HG03039 (cell line): Measurements from ENCODE around the gene PRKCH.

ENCODE experiments used
- ATAC-seq: cut with Tn5 transposase; IDR thresholded peaks from one replicate; pipeline ENCODE4 v1.9.1; 2021; ENCODE audit warnings: mild to moderate bottlenecking, moderate library complexity; ENCODE audit not compliant: unreplicated experiment

The PRKCH gene

DNA sequence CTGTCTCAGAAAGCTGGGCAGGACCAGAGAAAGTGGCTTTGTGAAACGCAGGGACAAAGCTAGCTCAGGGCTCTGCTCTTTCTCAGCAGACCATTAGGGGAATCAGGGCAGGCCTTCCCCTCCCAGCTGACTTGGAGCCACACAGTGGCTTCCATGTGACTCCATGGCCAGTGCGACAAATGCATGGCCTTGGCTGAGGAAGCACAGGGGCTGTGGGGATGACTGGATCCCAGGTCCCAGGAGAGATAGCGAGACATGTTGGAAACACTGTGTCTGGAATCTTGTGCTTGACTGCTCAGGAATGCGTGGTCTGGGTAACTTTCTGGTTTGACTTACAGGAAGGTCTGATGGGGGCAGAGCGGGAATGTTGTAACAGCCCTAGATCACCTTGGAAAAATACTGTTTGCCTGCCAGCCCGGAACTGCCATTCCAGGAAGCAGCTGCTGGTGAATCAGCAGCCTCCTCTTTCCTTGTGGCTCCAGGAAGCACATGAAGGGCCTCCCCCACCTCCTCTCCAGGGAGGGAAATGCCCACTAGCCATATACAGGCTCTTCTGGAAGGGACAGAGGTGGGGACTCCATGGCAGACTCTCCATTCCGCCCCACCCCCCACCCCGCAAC lies 240.4 kb downstream of the PRKCH start:
- no peak for ATAC-seq

DNA sequence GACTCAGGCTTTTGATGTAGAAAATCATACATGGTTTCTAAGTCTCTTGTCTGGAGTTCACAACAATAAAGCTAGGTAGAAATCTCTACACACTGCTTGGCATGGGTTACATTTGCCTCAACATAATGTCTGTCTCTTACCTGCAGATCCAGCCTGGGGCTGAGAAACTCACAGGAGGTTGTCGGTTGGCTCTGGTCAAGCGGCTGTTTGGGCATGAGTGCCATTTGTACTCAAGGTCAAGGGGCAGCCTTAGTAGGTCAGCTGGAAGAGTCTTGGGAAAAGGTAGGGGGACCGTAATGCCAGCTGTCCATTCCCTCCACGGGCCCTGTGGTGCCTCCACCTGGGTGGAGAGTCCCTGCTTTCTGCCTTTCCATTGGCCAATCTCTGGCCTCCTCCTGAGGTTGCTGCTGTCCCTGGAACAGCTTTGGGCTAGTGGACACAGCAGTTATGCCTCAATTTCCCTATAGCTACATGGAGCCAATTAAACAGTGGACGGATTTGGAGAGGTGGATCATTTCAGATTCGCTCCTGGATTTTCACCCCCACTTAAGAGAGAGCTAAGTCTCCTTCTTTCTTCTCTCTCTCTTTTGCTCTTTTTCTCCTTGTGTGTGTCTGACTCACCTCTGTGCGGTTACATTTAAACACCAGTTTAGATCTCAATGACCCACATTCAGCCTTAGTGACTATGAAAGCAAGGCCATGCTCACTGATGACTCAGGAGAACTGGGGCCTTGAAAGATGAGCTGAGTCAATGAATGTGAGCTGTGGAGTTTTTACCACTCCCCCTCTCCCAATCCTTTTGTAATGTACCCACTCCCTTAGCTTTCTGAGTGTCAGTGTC lies 241.2 kb downstream of the PRKCH start:
- ATAC-seq: no peak

DNA sequence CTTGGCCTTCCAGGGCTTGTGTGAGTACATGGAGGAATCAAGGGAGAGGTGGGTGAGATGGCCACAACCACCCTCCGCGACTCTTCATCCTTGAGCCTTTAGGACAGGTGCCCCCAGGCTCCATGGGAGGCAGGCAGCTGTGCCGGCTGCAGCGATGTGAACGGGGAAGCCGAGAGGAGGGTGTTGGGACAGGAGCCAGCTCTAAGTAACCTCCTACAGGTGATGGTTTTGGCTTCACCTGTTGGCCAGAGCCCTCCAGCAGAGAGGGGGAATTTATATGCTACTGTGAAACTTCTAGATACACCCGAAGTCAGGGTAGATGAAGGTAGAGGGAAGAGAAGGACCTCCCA lies 241.8 kb downstream of the PRKCH start:
- no peak for ATAC-seq

DNA sequence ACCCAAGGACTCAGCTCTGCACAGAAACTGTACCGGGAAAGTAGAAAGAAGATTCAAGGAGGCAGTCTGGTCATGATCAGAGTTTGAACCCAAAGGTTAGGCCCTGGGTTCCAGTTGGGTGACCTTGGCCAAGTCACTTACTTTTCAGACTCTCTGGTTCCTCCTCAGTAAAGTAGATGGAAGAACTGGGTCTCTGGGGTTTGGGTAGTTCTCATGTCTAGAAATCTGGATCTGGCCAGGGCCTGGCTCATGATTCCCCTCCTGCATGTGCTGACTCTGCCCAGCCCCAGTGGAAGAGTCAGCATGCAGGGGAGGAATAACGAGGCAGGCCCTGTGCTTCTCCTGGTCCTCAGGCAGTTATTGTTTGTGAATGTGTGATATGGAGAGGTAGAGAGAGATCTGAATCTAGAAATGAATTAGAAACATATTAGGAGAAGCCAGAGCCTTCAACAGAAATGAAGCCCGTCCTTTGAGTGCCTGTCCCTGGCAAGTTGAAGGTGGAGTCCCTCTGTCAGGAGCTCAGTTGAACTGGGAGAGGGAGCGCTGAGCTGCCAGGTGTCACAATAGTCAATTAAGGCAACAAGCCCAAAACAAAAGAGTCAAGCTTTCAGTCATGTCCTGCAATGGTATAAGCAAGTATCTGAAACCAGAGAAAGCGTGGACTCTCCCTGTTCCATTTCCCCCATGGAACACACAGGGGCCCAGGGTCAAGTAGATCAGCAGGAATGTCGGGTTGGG lies 242.7 kb downstream of the PRKCH start:
- no peak for ATAC-seq

DNA sequence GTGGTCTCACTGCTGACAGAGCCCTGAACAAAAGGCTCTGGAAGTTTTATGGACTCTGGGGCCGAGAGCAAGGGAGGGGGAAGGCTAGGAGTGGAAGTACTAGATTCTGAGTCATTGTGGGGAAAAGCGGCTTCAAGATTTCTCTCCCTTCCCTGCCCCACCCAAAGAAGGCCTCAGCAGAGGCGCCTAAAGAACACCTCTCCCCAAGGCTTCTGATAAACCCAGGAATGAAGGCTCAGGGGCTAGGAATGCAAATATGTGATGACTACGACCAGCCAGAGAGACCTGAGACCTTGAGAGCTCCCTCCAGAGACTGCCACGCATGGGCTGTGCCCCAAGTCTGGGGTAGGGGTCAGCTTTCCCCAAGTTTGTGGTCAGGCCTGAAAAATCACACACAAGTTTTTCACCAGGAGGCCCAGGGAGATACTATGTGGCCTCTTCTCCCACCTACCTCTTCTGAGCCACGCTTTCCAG lies 243.3 kb downstream of the PRKCH start:
- no peak for ATAC-seq

DNA sequence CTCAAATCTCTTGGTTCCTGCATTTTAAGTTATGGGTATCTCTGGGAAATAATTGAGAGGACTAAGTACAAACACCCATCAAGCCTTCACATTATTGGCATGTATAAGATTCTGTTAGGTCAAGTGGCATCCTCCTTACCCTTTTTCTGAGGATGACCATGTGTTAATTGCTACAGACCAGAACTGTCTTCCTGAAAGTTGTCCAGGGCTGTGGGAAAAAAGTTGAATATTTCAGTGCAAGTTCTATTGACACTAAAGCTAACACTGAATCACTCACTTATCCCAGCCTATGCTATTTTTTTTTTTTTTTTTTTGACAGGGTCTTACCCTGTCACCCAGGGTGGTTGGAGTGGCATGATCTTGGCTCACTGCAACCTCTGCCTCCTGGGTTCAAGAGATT lies 243.8 kb downstream of the PRKCH start:
- no peak for ATAC-seq

DNA sequence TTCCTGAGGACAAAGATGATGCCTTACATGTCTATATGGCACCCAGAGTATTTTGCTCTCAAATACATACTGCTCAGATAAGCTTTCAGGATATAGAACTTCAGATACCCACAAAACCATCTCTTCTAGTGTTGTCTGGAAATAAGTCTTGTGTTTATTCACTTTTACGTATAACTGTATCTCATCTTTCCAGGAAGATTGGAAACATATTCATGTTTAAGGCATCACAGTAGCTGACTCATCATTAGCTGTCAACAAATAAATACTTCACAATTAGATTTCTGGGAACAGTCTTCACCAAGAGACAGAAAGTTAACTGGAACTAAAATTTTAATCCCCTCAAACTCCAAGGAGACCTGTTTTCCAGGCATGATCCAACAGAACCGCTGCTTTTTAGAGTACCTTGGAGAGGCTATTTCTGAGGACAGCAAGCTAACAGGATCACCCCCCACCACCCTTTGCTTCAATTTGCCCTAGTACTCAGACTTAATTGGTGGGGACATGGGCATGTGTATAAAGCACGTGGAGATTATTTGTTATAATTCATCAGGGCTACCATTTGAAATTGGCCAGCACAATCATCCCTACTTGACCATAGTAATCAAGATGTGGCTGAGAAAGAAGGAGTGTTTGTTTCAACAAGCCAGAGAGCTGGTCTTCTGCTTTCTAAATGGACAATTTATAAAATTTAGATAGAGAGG lies 244.6 kb downstream of the PRKCH start:
- no peak for ATAC-seq

DNA sequence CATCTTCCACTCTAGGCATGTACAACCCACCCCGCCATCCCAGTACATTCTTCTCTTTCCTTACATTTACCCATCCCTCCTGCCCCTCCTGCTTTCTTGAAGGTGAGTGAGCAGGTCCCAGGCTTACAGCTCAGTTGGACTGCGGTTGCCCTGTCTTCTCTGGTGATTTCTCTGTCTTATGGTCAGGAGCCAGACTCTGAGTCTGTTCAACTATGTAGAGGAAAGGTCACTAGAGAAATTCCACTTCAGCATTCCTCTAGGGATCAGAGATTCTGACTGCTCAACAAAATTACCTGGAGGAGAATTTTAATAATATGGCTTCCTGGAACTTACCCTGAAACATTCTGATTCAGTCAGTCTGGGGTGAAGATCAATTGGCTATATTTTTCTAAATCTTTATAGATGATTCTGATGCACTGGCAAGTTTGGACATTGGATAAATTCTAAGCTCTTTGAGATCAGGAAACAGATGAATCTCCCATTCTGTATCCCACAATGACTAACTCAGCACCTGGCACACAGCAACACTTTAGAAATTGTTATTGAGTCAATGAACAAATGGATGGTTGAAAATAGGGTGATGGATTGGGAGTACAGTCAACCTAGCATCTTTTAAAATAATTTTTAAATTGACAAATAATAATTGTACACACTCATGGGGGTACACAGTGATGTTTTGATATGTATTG lies 245.3 kb downstream of the PRKCH start:
- ATAC-seq: no peak

DNA sequence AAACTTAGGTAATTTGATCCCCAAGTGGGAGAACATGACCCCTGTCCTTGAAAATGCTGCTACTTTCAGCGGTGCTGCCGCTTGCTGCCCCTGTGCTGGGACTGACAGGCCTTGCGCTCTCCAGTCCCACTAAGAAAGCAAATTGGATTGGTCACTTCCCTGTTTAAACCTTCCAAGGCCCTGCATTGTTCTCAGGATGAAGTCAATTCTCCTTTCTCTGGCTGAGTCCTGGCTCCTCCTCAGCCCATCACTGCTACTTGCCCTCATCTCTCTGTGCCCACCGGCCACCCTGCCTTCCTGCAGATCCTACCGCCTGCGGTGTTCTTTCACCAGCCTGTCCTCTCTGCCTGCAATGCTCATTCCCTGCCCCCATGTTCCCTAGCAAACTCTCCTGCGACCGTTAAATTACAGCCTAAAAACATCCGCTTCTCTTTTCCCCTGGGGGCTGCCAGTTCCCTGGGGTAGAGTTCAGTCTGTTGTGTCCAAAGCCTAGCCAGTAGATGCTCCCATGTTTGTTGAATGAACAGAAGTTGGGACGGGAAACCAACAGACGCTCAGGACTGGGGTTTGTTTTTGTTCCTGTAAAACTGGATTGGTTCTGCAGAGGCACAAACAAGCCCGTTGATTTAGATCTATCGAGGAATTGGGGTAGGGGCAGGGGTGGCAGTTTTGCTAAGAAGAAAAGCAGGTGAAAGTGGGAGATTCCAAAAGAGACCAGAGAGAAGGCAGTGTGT lies 246.6 kb downstream of the PRKCH start:
- no peak for ATAC-seq

DNA sequence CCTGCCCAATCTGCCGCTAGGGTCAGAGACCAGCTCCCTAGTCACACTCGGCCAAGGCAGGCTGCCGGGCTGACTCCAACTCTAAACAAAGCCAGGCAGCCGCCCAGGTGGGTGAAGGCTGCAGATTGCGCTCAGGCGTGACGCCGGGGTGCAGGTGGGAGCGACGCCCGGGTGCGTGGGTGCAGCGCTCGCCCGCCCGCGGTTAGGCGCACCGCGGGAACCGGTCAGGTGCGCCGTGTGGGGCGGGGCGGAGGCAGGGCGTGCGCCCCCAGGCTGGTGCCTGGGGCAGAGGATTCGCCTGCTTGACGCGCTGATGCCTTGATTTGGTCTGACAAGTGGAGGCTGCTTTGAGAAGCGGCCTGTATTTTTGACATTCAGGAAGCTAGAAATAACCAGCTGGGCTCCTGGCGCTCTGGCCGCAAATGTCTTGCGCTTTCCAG lies 247.2 kb downstream of the PRKCH start:
- peak; percentile 82 for ATAC-seq

DNA sequence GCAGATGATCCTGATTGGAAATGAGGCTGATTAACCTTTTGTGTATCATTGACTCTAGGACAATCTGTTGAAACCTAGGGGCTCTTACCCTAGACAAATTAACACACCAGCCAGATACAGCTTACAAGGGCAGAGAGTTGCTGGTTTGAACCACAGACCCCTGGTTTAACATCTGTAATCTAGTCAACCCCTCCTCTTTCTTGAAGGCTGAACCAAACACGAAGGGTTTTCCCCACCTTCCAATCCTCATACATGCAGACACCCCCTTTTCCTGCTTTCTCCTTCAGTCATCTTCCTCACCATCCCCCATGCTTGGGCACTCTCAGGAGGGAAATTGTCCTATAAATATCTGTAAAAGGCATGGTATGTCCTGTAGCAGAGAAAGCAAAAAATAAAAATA lies 247.9 kb downstream of the PRKCH start:
- ATAC-seq: no peak

DNA sequence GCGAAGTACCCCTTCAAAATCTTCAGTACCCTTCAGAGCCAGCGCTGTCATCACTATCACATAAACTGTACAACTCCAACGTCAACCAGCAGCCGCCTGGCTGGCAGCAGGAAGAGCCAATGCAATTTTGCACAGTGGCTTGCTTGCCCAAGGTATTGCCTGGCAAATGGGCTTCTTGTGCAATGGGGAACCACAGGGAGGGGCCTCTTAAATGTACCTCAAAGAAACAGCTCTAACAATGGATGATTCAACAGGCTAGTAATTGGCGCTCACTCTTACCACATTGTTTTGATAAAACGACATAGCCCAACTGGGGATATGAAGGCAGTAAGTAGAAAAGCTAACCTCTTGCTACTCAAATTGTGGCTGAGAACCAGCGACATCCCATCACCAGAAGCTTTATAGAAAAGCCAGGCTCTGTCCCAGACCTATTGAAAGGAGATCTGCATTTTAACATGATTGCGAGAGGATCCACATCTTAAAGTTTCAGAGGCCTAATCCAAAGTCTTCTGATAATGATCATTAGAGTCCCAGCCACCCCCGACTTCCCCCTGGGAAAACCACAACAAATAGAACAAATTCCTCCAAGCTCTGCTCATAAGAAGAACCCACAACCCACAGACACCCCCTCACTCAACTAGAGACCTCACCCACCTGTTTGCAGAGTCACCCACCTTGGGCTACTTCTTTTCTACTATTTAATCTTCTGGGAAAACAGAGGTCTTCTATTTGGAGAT lies 248.6 kb downstream of the PRKCH start:
- no peak for ATAC-seq

DNA sequence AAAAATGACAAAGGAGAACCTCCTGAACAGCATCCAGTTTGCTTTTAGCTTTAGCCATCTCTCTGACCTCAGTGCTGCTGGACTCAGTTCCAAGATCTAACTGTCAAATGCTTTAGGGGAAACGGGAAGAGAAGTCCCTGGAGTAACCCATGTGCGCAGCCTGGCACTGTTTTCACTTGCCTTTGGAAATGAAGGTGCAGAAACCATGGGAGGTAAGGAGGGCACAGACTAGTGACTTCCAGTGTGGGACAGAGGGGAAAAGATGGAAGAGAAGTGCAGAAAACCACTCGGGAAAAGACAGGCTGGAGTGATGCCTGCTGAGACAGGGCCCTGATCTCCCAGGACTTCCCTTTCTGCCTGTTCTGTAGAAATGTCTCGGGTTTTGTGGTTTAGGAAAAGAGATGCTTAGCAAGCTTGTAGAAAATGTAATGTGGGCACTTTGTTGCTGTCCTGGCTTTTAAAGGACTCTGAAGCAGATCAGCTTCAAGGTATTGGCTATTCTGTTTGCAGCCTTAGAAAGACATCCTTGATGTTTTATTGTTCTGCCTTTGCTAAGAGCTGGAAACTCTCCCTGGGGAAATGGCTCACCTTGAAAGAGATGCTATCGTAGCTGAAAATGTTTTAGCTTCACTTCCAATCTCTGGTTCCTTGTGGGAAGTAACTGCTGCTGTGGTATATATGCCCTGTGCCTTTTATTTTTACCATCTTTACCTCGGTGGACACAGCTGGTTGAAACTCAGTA lies 249.3 kb downstream of the PRKCH start:
- no peak for ATAC-seq

DNA sequence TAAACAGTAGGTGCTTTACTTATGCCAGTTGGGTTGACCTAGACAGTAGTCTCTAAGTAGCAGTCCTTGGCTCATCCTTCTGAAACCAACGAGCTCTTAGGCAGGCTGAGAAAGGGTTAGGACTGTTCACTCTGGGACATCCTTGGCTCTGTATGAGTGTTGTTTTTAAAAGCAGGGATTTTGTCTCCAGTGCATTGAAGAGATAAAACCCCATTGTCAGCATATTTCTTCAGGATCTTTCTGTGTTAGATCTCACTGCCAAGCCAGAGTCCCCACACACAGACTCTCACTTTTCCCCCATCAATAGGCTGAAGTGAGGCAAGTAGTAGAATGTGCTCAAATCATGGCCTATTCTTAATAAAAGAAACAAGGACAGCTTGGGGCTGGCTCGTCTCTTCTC lies 250.5 kb downstream of the PRKCH start:
- no peak for ATAC-seq

DNA sequence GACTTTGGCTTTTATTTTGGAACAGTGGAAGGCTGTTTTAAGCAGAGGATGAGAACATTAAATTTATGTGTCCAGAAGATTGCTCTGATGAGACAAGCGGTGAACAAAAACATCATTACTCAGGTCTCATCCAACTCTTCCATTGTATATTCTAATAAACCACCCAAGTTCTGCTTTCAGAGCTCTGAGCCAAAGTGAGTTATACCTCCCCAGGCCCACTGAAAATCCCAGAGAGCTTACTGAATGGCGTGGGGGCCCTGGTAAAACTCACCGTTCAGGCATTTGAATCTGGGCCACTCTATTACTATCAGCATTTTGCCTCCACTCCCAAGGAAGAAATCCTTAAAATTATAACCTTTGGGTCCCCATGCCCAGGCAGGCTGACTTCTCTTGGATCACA lies 251.9 kb downstream of the PRKCH start:
- ATAC-seq: no peak

DNA sequence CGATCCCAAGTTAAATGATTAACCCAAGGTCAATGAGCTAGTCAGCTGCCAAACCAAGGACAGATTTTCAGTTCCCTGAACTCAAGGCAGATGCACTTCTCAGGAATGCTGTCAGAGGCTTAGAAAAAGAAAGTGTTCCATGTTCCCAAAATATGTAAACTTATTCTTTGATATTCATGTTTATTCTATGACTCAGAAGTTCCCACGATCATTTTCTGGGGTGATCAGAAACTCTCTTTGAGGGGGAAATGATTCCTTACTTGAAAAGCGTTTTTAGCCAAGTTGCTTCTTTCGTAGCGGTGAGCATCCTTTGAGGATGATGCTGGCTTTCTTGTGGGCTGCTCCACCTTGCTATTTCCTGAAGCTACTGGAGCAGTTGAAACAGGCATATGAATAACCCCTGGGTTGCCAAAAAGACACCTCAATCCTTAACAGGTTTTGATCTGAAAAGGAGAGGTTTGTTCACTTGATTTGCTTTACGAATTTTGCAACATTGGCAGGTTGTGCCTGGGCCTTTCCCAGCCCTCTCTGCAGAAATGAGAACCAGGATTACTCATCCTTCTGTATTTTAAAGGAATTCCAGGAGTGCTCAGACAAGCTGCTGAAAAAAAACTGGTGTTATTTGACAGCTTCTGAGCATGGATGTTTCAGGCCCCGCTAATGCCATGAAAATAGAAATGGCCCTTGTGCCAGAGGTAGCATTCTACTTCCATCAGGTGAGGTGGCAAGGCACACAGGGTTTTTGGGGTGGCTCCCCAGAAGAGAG lies 252.6 kb downstream of the PRKCH start:
- ATAC-seq: no peak

DNA sequence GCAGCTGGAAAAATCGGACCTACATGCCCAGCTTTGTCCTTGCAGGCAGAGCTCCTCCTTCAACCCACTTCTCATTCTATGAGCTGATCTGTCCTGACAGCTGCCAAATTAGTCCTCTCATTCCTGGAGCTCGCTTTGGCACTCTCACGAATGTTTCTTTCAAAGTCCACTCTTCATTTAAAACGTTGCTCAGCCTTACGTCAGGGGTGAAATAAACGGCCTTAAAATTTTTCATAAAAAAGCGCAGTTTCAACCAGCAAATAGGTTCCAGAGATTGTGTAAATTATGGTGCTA lies 253.1 kb downstream of the PRKCH start:
- no peak for ATAC-seq

DNA sequence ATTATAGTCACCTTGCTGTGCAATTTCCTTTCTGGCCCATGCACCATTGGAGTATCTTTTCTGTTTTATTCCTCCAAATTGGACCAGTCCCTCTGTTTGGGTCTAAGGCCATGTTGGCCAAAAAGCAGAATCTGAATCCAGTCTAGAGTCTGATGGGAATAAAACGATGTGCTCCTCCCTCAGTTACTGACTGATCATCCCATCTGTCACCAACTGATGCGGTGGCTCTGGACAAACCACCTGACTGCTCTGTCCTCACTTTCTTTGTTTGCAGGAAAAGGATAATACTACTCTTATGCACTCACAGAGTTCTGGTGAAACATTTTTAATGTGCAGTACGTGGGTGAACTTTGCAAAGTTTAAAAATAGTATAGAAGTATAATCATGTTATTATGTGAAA lies 253.7 kb downstream of the PRKCH start:
- ATAC-seq: no peak
